ENCODE results near the gene DLGAP1.
"Not testable (repeated sequence)": the region's sequence is repeated elsewhere in the genome, so short reads cannot be mapped to it uniquely, and the experiment has no call there.

DLGAP1 gene

GRCh38 chr18:4384932-4385331, 70.2 kb downstream of the DLGAP1 start:
- no peak for DNase-seq

GRCh38 chr18:4374564-4374963, 80.5 kb downstream of the DLGAP1 start:
- no peak for DNase-seq

- no peak for DNase-seq
These were observed 85.4 kb downstream of the DLGAP1 start for GRCh38 chr18:4369705-4370104.

GRCh38 chr18:4360221-4360715, 94.8 kb downstream of the DLGAP1 start:
- DNase-seq, result no peak

- DNase-seq, result no peak
These were observed 96.5 kb downstream of the DLGAP1 start for GRCh38 chr18:4358618-4359017.

GRCh38 chr18:4357579-4357978, 97.5 kb downstream of the DLGAP1 start:
- DNase-seq, result no peak

- no peak for DNase-seq
These were observed 98.2 kb downstream of the DLGAP1 start for GRCh38 chr18:4356929-4357328.

- no peak for DNase-seq
These were observed 101.2 kb downstream of the DLGAP1 start for GRCh38 chr18:4353853-4354418.

- DNase-seq, result no peak
These were observed 102.2 kb downstream of the DLGAP1 start for GRCh38 chr18:4352746-4353551.

GRCh38 chr18:4351005-4351404, 104.1 kb downstream of the DLGAP1 start:
- no peak for DNase-seq

- DNase-seq, result no peak
These were observed 119.7 kb downstream of the DLGAP1 start for GRCh38 chr18:4335386-4335785.

GRCh38 chr18:4333043-4333442, 122.1 kb downstream of the DLGAP1 start:
- DNase-seq, result no peak

- no peak for DNase-seq
These were observed 135.1 kb downstream of the DLGAP1 start for GRCh38 chr18:4319738-4320677.

GRCh38 chr18:4318311-4318710, 136.8 kb downstream of the DLGAP1 start:
- DNase-seq, result no peak

GRCh38 chr18:4311945-4312344, 143.2 kb downstream of the DLGAP1 start:
- not testable (repeated sequence) for DNase-seq

GRCh38 chr18:4311136-4311535, 144.0 kb downstream of the DLGAP1 start:
- no peak for DNase-seq

GRCh38 chr18:4309227-4309626, 145.9 kb downstream of the DLGAP1 start:
- no peak for DNase-seq

- no peak for DNase-seq
These were observed 146.5 kb downstream of the DLGAP1 start for GRCh38 chr18:4308576-4308975.

GRCh38 chr18:4299395-4299794, 155.7 kb downstream of the DLGAP1 start:
- no peak for DNase-seq

- no peak for DNase-seq
These were observed 161.8 kb downstream of the DLGAP1 start for GRCh38 chr18:4293337-4293736.

GRCh38 chr18:4292696-4293095, 162.4 kb downstream of the DLGAP1 start:
- DNase-seq, result no peak

- not testable (repeated sequence) for DNase-seq
These were observed 167.8 kb downstream of the DLGAP1 start for GRCh38 chr18:4287340-4287739.

- DNase-seq, result no peak
These were observed 168.9 kb downstream of the DLGAP1 start for GRCh38 chr18:4286256-4286655.

All from T-helper 9 cell (primary cell).